ENCODE data around the gene PFAS. TPM values are rescaled to one million over a fixed set of nuclear protein-coding genes. Genes with fewer than 3 reads are reported as not detected.

The PFAS gene
- total and polyA plus RNA-seq, 10 of the 15 experiments (the other 5 are each of a cell fraction or from before 2014, with no cell fraction given), result 13.9 to 122 (median 47.2) TPM

DNA sequence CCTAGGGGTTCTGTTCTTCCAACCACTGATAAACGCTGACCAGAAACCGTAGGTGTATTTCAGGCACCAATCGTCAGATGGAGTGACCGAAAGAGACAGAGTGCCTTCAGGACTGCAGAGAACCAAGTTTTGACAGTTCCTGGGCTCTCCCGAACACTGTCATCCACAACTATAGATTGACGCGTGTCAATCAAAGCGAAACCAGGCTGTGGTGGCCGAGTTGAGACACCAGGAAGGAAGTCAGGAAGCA, 26.8 kb upstream of the PFAS start (continued):
- TF ChIP-seq, protein P1, sequence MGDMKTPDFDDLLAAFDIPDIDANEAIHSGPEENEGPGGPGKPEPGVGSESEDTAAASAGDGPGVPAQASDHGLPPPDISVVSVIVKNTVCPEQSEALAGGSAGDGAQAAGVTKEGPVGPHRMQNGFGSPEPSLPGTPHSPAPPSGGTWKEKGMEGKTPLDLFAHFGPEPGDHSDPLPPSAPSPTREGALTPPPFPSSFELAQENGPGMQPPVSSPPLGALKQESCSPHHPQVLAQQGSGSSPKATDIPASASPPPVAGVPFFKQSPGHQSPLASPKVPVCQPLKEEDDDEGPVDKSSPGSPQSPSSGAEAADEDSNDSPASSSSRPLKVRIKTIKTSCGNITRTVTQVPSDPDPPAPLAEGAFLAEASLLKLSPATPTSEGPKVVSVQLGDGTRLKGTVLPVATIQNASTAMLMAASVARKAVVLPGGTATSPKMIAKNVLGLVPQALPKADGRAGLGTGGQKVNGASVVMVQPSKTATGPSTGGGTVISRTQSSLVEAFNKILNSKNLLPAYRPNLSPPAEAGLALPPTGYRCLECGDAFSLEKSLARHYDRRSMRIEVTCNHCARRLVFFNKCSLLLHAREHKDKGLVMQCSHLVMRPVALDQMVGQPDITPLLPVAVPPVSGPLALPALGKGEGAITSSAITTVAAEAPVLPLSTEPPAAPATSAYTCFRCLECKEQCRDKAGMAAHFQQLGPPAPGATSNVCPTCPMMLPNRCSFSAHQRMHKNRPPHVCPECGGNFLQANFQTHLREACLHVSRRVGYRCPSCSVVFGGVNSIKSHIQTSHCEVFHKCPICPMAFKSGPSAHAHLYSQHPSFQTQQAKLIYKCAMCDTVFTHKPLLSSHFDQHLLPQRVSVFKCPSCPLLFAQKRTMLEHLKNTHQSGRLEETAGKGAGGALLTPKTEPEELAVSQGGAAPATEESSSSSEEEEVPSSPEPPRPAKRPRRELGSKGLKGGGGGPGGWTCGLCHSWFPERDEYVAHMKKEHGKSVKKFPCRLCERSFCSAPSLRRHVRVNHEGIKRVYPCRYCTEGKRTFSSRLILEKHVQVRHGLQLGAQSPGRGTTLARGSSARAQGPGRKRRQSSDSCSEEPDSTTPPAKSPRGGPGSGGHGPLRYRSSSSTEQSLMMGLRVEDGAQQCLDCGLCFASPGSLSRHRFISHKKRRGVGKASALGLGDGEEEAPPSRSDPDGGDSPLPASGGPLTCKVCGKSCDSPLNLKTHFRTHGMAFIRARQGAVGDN (IDR thresholded peaks at IDR 0.05), result no peak
- no peak for TF ChIP-seq MYC (IDR thresholded peaks at IDR 0.05; ENCODE audit: insufficient read depth, insufficient read length, insufficient replicate concordance, low read length, severe bottlenecking)
- TF ChIP-seq SMARCA5 (IDR thresholded peaks at IDR 0.05), result no peak
- TF ChIP-seq, protein P2, sequence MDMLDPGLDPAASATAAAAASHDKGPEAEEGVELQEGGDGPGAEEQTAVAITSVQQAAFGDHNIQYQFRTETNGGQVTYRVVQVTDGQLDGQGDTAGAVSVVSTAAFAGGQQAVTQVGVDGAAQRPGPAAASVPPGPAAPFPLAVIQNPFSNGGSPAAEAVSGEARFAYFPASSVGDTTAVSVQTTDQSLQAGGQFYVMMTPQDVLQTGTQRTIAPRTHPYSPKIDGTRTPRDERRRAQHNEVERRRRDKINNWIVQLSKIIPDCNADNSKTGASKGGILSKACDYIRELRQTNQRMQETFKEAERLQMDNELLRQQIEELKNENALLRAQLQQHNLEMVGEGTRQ (IDR thresholded peaks at IDR 0.05; ENCODE audit: borderline replicate concordance, low read depth, low read length), result no peak
- TF ChIP-seq MLLT1 (IDR thresholded peaks at IDR 0.05), result no peak; the same call in 1 of the 2 replicates
- no peak for TF ChIP-seq POLR2AphosphoS2 (IDR thresholded peaks at IDR 0.05; ENCODE audit: low read depth, low read length)
- no peak for TF ChIP-seq SIN3A (IDR thresholded peaks at IDR 0.05; ENCODE audit: low read depth, low read length)
- TF ChIP-seq ZNF384 (IDR thresholded peaks at IDR 0.05; ENCODE audit: borderline replicate concordance, low read depth, low read length), result no peak
- TF ChIP-seq, protein P3, sequence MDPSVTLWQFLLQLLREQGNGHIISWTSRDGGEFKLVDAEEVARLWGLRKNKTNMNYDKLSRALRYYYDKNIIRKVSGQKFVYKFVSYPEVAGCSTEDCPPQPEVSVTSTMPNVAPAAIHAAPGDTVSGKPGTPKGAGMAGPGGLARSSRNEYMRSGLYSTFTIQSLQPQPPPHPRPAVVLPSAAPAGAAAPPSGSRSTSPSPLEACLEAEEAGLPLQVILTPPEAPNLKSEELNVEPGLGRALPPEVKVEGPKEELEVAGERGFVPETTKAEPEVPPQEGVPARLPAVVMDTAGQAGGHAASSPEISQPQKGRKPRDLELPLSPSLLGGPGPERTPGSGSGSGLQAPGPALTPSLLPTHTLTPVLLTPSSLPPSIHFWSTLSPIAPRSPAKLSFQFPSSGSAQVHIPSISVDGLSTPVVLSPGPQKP (IDR thresholded peaks at IDR 0.05; ENCODE audit: low read depth, low read length), result no peak
- TF ChIP-seq BACH1 (IDR thresholded peaks at IDR 0.05; ENCODE audit: borderline replicate concordance), result 0 out of 2 replicates have a peak, but pooled peaks have one; percentile 16
- no peak for TF ChIP-seq IRF3 (IDR thresholded peaks at IDR 0.05)
- TF ChIP-seq RBBP5 (conservative IDR thresholded peaks at IDR 0.05), result no peak
- TF ChIP-seq REST (IDR thresholded peaks at IDR 0.05; ENCODE audit: low read depth, low read length), result no peak
- no peak for TF ChIP-seq BRCA1 (IDR thresholded peaks at IDR 0.05; ENCODE audit: low read depth, low read length)
- TF ChIP-seq NFXL1 (IDR thresholded peaks at IDR 0.05; ENCODE audit: borderline replicate concordance), result no peak

Data from GM12878 (cell line).